ENCODE measurements around the gene TOLLIP. TPM values are rescaled to one million over a fixed set of nuclear protein-coding genes. Genes with fewer than 3 reads are reported as not detected.

The TOLLIP gene
- total RNA-seq, 1 donor from 2014 or later = 46.9 TPM

DNA sequence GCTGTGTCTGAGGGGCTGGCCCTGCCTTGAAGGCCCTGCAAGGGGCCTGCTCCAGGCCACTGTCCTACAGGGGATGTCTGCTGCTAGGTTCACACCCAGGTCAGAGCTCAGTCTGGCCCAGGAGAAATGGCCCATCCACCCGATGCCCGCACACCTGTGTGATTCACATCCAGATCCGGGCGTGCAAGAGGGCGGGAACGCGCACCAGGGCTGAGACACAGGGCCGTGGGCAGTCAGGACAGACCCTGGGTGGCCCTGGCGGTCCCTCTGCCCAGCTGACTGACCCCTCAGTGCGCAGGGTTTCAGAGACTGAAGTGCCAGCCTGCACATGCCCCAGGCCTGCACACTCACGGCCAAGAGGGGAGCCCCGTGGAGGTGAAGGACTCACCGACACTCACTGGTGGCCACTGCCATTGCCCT is 7.4 kb downstream of the TOLLIP start:
- intact Hi-C loops (cut with DNase I) = no loop called here
- peak; percentile 55 for DNase-seq (ENCODE audit: low spot score)

DNA sequence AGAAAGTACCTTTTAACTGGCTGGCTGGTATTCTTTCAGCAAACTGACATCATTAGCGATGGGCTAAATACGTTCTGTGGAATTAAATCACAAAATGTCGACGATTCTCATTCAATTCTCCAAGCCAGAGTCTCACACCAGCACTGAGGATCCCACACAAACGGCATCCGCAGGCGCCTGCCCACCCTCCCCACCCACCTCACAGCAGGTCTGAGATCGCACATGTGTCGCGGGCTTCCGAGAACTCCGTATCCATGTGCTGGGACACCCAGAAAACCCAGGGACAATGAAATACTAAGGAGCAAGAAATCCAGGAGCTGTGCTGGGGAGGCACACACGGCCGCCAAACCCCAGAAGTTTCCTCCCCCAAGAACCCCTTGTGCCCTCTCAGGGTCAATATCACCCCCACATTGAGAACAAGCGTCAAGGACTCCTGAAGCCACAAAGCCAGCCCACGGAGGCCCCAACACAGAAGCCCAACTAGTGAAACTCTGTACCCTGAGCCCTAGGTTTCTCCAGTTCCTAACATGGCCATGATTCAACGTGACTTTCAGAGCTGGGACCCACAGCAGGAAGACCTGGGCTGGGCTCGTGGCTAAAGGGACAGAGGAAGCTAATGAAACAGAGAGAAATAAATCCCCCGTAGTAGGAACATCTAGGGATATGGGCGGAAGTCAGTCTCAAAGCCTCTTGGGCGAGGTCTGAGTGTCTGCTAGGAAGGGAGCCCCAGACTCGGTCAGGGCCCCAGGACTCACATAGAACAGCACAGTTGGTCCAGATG is 8.0 kb downstream of the TOLLIP start:
- intact Hi-C loops (cut with DNase I) = no loop called here
- DNase-seq (ENCODE audit: low spot score) = peak; percentile 39

DNA sequence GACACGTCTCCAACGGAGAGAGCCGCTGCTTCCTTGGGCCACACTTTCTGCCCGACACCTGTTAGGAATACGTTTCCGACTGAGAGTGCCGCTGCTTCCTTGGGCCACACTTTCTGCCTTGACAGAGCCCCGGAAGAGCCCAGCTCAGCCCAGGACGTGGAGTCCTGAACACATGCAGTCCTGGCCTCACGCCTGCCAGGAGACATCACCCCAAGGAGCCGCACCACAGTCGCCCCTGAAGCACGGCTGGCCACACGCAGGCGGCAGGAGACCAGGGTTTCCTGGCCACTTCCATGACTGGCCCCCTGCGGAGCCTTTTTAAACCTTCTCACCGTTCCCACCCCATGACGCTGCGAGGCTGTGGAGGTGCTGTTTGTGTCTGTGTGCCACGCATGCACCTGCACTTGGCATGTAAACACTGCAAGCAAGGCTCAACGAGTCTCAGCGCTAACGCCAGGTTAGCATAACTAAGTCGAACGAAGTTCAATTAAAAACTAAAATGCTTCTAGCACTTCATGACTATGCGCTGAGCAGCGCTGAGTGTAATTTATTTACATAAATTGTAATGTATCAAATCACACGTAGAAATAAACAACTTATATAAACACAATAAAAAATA is 8.8 kb downstream of the TOLLIP start:
- peak; percentile 53 for DNase-seq (ENCODE audit: low spot score)
- intact Hi-C loops (cut with DNase I) = no loop called here

DNA sequence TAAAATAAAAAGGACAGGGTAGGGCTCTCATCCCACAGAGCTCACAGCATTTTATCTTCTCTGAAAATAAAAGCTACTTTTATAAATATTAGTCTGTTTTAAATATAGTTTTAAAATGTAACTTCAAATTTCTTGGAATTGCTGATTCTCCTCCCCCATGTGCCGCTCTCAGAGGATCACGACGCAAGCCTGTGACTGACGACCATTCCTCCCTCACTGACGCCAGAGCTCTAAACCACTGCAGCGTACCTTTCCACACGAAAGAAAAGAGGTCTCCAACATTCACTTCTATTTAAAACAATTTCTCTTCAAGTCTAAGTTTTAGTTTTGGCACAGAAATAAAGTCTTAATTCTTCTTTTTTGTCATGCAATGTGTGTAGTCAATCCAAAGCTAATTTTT is 9.3 kb downstream of the TOLLIP start:
- intact Hi-C loops (cut with DNase I) = no loop called here
- no peak for DNase-seq (ENCODE audit: low spot score)

DNA sequence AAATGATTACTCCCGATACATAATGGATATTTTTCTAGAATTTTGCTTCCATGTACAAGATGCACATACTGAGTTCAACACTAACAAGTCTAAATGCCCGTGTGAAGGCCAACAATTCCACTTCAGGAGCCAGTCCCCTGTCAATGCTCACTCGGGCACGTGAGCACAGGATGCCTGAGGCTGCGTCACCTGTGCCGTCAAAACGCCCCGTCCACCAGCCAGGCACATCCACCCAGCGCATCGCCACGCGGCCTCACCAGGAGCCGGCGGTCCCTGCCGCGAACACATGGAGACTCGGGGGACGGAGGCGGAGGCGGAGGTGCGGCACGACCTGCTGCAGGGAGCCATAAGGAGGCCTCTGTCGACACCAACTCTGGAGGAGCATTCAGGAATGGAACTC is 9.8 kb downstream of the TOLLIP start:
- DNase-seq (ENCODE audit: low spot score) = peak; percentile 67
- intact Hi-C loops (cut with DNase I) = no loop called here

DNA sequence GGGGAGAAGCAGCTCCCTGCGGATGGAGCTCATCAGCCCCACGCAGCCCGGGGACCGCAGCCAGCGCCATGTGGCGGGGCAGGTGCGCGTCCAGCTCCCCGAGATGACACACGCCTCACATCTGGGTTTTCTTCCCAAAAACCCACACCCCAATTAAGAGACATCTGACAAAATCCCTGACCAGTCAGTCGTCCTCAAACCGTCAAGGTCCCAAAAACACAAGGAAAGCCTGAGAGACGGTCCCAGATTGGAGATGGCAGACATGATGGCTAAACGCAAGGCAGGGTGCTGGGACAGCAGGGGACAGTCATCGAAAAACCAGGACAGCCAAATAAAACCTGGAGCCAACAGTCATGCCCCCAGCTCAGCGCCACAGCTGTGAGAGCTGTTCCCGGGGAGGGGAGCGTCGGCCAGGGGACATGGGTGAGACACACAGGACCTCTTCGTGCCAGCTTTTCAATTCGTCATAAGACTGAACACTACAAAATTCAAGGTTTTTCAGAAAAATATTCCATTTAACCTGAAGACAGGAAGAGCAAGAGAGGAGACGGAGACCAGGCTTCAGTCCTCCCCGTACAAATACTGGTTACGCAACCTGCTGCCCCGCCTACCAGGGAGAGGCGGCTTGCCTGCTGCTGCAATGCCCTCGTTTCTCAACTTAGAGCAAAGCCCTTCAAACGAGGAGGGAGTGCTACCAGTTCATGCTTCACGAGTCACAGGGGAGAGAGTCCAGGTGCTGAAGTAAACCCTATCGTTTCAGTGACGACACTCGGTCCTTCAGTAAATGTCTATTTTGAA is 10.5 kb downstream of the TOLLIP start:
- intact Hi-C loops (cut with DNase I) = no loop called here
- DNase-seq (ENCODE audit: low spot score) = peak; percentile 89

DNA sequence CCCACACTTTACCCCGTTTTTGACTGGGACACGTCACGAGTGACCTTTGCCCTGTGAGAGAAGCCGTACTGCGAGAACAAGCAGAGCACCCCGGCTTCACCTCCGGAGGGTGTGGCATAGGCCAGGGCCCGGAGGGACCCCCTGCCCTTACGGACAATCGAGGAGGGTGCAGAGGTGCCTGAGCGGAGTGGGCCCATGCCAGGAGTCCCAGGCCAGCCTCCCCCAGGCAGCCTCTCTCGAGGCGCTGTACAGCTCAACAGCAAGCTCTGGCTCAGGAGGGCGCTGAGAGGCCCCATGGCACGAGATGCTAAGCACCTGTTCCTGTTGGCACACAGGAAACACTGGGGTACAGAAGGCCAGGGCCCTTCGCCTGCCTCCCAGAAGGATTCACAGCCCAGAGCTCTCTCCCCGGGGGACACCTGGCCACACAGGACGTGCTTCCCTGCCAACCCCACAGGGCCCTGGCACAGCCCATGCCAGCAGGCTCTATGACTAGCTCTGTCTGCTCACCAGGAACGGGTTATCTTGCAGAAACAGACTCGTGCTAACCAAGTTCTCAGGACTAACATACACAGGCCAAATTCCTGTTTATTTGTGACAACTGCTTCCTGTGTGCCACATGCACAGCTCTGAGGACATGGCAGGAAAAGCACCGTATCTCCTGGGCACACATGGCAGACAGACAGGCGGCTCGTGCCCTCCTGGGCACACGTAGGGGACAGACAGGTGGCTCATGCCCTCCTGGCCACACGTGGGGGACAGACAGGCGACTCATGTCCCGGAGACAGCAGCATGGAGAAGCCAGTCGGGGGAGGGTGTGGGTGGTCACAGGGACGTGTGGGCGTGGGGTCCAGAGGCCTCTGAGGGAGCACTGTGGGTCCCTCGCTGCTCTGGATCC is 11.6 kb downstream of the TOLLIP start:
- DNase-seq (ENCODE audit: low spot score) = peak; percentile 72
- intact Hi-C loops (cut with DNase I) = no loop called here

DNA sequence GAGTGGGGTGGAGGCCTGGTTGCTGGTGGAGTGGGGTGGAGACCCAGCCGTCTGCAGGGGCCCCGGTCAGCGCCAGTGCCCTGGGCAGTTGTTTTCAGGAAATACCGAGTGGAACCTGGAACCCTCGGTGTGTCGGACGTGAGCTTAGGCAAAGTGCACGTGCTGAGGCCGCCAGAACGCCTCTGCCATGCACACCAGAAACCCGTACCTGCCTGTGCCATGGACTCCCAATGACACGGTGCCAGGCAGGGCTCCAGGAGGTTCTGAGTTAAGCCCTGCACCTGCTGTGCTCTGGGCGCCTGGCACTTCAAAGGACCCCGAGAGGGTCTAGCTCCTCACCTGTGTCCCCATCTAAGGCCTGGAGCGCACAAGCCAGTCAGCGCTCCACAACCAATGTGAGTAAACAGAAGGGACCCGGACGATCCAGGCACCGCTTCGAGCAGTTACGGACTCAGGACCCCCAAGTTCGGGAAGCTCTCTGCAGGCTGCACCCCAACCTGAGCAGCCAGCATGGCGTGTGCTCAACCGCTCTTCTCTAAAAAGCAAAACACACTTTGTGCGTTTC is 12.3 kb downstream of the TOLLIP start:
- intact Hi-C loops (cut with DNase I) = no loop called here
- DNase-seq (ENCODE audit: low spot score) = peak; percentile 57

DNA sequence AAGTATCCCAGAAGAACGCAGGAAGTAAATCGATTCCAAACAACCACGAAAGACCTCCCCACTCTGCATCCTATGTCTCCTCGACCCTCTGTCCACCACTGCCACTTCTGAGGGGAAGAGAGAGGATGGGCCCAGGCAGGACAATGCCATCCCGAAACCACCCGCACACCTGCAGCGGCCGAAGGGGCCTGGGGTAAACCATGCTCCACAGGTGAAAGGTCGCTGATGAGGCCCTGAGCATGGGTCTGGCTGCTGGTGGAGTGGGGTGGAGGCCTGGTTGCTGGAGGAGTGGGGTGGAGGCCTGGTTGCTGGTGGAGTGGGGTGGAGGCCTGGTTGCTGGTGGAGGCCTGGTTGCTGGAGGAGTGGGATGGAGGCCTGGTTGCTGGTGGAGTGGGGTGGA is 13.1 kb downstream of the TOLLIP start:
- intact Hi-C loops (cut with DNase I) = no loop called here
- DNase-seq (ENCODE audit: low spot score) = peak; percentile 66

DNA sequence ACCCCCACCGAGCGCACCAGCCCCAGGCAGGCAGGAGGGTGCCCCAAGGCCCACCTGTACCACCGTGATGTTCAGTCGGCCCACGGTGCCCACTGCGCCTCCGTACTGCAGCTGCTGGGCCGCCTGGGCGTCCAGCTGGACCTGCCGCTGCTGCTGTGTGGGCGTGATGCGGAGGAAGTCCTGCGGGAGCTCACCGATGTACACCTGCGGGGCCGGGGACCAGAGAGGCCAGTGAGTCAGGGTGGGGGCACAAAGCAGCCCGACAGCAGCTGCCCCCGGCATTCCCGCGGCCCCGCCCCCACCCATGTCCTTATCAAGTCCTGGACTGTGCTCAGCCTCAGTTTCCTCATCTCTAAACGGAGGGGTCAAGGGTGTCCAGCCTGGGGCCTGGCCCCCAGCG is 13.8 kb downstream of the TOLLIP start:
- intact Hi-C loops (cut with DNase I) = no loop called here
- DNase-seq (ENCODE audit: low spot score) = peak; percentile 39

DNA sequence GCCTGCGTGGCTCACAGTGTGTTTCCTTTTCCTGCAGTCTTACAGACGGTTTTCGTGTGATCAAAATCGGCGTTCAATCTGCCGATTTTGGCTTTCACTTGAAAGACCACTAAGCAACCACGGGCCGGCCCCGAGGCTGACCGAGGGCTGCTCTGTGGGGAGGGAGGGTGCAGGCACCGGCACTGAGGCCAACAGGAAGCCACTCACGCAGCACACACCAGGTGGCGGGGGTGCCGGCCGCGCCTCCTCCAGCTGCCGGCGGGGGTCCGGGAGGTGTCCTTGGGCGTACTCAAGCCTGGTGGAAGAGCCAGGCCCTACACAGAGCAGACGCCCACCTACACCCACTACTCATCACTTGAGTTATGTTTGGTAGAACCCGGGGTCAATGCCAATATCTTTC is 14.3 kb downstream of the TOLLIP start:
- intact Hi-C loops (cut with DNase I) = no loop called here
- DNase-seq (ENCODE audit: low spot score) = peak; percentile 43

DNA sequence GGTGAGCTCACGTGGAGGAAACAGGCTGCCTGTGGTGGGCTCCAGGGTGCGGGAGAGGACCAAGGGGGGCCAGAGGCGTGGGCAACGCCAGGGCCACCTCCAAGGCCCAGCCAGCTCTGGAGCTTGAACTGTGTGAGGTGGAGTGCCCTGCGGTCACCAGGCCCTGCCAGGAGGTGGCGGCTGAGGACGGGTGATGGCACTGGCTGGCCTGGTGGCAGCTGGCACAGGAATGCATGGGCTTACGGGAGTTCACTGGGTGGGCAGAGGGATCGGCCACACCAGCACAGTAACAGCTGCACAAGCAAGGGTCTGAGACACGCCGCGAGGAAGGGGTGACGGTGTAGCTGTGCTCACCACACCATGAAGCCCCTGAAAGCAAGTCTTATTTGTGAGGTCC is 15.8 kb downstream of the TOLLIP start:
- intact Hi-C loops (cut with DNase I) = no loop called here
- peak; percentile 73 for DNase-seq (ENCODE audit: low spot score)

DNA sequence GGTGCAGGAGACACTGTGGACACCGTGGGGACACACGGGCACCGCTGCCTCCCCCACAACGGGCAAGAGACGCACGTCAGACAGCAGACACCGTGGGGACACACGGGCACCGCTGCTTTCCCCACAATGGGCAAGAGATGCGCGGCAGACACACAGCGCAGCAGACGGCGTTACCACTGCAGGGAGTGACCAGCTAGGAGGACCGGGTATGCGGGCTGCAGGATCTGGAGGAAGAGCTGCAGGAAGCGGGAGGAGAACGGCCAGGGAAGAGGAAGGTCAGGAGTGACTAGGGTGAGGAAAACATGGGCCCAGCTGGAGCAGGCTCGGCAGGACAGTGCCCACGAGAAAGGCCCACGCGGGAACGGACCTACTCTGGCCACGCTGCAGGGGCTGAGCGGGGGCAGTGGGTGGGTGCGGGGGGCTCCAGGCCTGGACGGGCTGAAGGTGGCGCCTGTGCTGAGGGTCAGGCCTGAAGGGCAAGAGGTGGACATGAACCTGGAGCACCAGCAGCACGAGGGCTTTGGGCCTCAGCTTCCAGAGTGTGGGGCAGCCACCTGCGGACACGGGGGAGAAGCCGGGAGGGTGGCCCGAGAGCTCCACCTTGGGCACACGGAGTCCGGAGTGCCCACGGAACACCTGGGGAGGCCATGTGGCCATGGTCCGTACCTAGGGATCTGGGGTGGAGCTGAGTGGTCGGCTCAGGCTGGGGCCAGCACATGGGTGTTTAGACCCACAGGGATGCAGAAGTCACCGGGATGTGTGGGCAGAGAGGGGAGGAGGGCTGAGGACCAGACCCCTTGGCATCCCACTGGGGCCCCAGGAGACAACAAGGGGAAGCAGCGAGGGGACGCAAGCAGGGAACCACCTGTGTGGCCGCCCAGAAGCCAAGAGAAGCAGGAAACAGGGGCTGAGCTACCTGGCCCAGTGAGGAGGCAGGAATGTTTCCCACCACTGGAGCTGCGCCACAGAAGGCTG is 16.5 kb downstream of the TOLLIP start:
- DNase-seq (ENCODE audit: low spot score) = peak; percentile 56
- intact Hi-C loops (cut with DNase I) = no loop called here

DNA sequence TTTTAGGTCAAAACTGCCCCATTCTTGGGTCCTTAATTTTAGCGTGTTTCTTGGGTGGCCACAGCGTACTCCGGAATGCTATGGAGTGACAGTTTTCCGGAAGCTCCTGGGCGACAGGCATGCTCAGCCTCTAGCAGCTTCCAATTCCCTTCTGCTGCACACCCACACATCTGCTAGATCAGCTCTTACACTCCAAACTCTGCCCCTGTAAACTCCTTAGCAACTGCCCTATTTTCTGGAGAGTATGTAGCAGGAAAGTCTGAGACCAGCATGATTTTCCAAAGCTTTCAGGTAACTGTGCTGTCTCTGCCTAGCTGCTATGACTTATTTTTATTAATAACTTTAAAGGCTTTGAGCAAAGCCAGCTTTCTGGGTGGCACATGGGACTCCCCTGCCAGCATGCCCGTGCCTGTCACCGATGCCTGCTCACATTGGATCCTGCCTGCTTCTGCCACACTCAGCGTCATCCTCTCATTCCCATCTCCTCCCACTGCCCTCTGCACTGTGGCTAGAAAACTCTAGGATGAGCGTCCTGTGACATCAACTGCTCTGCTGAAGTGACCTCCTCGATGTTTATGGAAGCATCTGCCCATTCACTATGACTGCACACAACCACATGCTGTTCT is 17.3 kb downstream of the TOLLIP start:
- intact Hi-C loops (cut with DNase I) = no loop called here
- peak; percentile 58 for DNase-seq (ENCODE audit: low spot score)

DNA sequence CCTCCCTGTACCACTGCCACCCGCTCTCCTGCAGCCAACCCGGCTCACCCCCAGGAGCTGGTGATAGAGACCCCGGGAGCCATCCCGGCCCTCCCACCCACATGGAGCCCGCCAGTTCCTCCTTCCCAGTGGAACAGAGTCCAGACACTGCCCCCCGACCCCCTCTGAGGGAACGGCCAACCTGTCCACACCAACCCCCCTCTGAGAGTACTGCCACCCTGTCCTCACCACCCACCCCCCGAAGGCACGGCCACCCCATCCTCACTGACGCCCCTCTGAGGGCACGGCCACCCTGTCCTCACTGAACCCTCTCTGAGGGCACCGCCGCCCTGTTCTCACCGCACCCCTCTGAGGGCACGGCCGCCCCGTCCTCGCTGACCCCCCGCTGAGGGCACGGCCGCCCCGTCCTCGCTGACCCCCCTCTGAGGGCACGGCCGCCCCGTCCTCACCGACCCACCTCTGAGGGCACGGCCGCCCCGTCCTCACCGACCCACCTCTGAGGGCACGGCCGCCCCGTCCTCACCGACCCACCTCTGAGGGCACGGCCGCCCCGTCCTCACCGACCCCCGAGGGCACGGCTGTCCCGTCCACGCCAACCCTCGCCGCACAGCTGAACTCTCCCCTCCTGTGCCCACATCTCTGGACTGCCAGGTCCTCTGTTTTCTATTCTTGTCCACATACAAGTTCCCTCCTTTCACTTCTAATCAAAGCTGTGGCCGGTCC is 18.0 kb downstream of the TOLLIP start:
- peak; percentile 36 for DNase-seq (ENCODE audit: low spot score)

DNA sequence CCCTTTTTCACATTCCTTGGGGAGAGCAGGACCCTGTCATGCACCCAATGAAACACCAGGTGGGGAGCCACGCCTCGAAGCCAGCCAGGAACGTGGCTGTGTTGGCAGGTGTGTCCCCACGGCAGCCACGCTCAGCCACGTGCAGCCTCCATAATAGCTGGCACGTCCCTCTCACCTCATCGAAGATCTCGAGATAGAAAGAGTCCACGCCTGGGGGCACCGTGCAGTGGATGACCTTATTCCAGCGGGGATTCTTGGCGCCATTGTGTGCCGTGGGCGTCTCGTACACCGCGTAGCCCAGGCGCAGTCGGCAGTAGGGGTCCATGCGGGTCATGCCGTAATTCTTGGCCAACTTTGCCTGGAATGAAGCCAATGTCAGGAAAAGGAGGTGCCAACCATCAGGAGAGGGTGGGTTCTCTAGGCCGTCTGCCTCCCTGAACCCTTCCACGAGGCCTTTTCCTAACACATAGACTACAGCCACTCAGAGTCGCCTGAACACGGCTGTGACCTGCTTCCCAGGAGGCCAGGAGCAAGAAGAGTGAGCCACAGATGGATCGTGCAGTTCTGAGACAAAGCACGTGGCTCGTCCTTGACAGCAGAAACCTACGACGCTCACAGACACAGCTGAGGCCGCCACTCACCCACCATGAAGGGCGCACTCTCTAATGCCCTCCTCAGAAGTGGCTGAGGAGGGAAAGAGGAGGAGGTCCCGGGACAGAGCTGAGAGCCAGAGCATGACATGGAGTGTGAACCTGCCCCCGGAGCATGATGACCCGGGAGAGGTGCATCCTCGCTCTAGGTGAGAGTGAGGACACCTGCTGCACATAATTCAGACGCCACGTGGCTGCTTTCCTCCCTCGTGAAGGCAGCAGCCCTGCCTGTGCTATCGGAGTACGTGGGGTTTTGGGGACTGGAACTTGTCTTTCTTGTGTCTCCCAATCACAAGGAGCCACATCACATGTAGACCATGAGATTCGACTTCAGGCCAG is 19.1 kb downstream of the TOLLIP start:
- DNase-seq (ENCODE audit: low spot score) = peak; percentile 53
- intact Hi-C loops (cut with DNase I) = no loop called here

More for the DNA sequence above, 18.0 kb downstream of the TOLLIP start:
- intact Hi-C loops (cut with DNase I) = no loop called here

Data from cardiac septum (tissue), 1 donor.